Activated CD4-positive, alpha-beta T cell treated with anti-CD3 and anti-CD28 coated beads, Interleukin-10, Interleukin-2, amounts not matched to agents 100 ng/mL and 50 ng/mL, durations not matched to agents 16 hours and 8 hours (primary cell): ENCODE data around the gene ZNF595.
A peak's percentile ranks its signal among the peaks of the same experiment; 100 is the strongest.
"Not testable (repeated sequence)": the region's sequence is repeated elsewhere in the genome, so short reads cannot be mapped to it uniquely, and the experiment has no call there.

Source experiments
- DNase-seq: peaks from one replicate; pipeline ENCODE4 v3.0.0-alpha.2; 2020

Gene ZNF595

DNA sequence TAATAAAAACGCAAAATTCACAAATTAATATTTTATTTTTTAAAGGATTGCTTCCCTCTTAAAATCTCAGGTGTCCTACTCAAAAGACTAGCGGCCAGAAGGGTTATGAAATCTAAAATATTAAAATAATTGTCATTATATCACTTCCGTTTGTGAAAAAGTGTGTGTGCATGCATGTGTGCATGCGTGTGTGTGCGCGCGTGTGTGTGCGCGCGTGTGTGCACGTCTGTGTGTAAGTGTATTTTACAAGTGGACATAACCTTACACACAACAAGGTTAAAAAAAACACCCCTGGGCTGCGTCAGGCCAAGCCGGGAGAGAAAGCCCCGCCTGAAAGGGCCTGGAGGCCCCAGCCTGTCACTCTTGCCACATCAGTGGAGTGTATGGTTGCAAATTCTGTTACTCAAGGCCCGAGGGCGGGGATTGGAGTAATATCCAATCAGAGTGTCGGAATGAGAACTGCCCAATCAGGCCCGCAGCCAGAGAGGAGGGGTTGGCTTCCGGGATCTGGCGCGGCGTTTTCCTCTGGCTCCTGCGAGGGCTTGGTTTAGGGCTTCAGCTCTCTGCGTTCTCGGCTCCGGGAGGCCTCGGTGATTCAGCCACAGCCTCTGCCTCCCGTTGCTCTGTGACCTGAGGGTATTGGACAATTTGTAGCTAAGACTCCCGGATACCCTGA lies at the start of gene ZNF595:
Gene ZNF595 (plus strand): TSS at position 518 of the 676 bp plus-strand sequence. CDS start 168 bp downstream, outside the sequence.
- DNase-seq, result not testable (repeated sequence)

DNA sequence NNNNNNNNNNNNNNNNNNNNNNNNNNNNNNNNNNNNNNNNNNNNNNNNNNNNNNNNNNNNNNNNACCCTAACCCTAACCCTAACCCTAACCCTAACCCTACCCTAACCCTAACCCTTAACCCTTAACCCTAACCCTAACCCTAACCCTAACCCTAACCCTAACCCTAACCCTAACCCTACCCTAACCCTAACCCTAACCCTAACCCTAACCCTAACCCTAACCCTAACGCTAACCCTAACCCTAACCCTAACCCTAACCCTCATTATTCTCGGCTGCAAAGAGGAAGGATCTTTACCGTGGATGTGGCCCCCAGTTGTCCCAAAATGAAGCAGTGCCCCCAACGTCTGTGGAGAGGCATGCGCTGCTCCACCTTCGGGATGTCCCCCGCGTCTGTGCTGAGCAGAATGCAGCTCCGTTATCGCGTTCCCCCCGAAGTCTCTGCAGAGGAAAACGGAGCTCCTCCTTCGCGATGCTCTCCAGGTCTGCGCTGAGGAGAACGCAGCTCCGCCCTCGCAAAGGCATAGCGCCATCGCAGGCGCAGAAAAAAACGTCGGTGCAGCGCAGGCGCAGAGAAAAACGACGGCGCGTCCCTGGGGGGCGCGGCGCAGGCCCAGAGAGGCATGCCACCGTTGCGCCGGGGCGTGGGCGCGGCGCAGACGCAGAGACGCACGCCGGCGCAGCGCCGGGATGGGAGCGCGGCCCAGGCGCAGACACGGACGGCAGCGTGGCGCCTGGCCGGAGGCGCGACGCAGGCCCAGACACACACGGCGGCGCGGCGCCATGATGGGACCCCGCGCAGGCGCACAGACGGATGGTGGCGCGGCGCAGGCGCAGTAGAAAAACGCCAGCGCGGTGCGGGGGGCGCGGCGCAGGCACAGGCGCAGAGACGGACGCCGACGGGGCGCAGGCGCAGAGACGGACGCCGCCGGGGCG lies 42.9 kb upstream of the ZNF595 start:
- not testable (repeated sequence) for DNase-seq

DNA sequence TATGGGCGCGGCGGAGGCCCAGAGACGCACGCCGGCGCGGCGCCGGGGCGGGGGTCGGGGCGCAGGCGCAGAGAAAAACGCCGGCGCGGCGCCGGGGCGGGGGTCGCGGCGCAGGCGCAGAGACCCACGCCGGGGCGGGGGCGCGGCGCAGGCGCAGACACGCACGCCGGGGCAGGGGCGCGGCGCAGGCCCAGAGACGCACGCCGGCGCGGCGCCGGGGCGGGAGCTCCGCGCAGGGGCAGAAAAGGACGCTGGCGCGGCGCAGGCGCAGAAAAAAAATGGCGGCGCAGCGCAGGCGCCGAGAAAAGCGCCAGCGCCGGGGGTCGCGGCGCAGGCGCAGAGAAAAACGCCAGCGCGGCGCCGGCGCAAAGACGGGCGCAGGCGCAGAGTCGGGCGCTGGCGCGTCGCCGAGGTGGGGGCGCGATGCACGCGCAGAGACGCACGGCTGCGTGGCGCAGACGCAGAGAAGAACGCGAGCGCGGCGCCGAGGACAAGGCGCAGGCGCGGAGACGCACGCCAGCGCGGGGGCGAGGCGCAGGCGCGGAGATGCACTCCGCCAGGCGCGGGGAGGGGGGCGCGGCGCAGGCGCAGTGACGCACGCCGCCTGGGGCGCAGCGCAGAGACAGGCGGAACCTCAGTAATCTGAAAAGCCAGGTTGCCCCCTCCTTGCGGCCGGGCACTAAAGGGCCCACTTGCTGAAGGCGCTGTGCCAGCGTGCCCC lies 41.9 kb upstream of the ZNF595 start:
- DNase-seq, result not testable (repeated sequence)

DNA sequence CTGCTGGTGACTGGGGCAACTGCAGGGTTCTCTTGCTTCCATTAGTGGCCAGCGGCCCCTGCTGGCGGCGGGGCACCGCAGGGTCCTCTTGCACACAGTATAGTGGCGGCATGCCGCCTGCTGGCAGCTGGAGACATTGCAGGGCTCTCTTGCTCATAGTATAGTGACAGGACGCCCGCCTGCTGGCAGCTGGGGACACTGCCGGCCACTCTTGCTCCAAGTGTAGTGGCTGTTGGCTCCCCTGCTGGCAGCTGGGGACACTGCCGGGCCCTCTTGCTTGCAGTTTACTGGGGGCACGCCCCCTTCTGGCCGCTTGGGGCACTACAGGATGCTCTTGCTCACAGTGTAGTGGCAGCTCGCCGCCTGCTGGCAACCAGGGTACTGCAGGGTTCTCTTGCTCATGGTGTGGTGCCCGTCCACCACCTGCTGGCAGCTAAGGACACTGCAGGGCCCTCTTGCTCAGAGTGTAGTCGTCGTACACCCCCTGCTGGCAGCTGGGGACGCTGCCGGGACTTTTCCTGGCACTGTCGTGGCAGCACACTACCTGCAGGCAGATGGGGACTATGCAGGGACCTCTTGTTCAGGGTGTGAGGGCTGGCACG lies 41.2 kb upstream of the ZNF595 start:
- DNase-seq, result peak; percentile 37

DNA sequence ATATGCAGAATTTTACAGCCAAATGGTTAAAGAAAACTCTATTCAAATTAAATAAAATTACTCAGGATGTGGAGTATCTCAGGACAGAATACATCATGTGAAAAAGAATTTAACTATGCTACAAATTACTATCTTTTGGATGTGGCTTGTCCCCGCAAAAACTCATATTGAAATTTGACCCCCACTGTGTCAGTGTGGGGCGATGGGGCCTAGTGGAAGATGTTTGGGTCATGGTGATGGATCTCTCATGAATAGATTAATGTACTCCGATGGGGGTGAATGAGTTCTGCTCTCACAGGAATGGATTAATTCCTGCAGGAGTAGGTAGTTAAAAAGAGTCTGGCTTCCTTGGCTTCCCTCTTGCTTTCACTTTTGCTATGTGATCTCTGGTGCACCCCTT lies 35.0 kb upstream of the ZNF595 start:
- not testable (repeated sequence) for DNase-seq

DNA sequence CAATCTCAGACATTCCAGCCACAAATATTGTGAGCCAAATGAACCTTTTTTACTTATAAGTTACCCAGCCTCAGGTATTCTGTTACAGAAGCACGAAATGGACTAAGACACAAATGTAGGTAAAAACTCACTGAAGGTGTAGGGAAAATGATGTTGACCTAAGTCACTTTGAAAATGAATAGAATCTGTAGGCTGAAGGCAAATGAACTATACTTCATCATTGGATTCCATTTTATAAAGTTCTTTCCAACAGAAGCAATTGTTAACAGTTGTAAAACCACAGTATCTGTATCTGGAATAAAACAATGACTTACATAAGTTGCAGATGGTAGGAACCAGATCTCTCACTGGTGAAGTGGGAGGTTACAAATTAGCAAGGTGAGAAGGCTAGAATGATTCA lies 34.5 kb upstream of the ZNF595 start:
- DNase-seq, result not testable (repeated sequence)

DNA sequence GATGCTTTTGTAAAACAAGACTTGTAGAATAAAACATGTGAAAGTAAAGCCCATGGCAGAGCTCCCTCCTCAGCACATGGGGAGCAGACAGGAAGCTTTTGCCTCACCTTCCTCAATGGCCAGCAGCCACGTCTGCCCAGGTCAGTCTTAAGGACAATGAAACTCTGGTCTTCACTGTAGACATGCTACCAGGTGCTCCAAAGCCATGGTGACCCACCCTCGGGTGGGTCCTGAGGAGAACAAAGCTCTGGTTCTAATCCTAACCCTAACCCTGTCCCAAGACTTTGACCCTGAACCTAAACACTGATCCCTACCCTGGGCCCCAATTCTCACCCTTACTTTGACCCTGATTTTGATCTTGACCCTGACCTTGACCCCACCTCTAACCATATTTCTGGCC lies 30.2 kb upstream of the ZNF595 start:
- not testable (repeated sequence) for DNase-seq

DNA sequence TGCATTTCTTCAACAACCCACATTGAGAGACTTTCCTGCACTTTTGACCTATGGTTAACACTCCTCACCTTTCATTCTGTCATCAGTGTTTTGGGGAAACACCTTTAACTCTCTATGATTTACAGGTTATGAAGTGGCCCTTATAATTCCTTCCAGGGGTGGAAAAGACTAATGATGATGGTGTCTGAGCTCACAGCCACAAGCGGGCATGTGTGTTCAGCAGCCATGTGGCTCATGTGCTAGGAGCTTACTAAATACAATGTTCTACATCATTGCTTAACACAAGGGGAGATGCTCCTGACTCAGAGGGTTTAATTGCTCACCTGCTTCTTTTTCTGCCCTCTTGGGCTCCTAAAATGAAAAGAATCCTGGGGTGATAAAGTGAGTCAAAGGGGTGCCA lies 28.8 kb upstream of the ZNF595 start:
- not testable (repeated sequence) for DNase-seq

DNA sequence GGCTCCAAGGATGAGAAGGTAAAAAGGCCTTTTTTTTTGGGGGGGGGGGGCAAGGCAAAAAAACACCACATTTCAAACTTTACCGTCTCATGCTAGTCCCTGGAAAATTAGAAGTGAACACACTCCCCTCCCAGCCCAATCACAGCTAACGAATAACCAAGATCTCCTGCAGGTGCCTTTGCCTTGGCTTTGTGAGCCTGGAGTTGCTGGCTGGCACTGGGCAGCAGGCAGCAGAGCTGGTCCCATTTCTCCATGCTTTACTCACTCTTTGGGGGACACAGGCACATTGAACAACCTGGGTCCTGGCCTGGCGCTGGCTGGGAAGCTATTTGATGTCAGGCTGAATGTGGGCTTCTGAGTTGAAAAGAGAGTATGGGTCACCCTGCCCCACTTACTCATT lies 25.6 kb upstream of the ZNF595 start:
- DNase-seq, result not testable (repeated sequence)

DNA sequence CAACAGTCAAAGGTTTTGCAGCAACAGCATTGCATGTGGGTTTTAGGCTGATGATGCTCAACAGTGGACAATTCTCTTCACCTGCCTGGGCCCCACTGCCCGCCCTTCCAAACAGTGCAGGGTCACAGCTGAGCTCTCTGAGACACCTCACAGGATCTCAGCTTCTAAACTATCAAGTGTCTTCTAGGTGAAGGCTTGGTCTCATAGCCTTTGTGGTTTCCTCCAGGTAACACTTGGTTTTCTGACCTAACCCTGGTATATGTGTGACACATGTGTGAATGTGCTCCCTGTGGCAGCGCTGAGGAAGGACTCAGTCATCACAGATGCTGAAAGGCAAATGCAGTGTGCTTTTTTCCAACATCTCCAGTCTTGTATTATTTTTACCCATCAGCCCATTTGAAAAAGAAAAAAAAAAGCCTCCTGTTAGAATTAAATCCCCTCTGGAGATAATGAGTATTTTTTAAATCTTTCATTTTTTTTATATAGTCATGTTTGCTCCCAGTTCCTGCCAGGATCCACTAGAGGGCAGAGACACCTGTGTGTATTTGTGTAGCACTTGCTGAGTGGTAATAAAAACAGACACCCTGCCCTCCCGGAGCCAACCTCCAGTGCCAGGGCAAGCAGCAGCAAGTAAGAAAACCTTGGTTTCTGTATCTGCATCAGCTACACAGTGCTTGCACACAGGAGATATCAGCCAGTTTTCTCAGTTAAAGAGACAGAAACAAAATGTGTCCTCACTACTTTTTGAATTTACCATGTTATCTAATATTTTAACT lies 24.2 kb upstream of the ZNF595 start:
- not testable (repeated sequence) for DNase-seq

DNA sequence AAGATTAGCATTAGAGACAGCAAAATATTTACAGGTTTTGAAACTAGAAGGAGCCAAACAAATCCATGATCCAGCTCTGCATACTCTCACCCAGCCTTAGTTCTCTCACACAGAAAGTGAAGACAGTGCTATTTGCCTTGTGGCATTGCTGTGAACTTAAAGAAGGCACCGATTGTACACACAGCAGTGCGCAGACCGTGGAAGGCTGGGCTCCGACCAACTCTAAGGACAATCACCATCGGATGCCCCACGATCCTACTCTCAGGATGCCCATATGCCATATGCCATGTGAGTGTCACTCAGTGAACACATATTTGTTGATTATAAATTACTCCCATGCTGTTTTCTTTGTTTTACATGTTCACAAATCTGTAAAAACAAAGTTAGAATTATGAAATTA lies 19.8 kb upstream of the ZNF595 start:
- DNase-seq, result not testable (repeated sequence)

DNA sequence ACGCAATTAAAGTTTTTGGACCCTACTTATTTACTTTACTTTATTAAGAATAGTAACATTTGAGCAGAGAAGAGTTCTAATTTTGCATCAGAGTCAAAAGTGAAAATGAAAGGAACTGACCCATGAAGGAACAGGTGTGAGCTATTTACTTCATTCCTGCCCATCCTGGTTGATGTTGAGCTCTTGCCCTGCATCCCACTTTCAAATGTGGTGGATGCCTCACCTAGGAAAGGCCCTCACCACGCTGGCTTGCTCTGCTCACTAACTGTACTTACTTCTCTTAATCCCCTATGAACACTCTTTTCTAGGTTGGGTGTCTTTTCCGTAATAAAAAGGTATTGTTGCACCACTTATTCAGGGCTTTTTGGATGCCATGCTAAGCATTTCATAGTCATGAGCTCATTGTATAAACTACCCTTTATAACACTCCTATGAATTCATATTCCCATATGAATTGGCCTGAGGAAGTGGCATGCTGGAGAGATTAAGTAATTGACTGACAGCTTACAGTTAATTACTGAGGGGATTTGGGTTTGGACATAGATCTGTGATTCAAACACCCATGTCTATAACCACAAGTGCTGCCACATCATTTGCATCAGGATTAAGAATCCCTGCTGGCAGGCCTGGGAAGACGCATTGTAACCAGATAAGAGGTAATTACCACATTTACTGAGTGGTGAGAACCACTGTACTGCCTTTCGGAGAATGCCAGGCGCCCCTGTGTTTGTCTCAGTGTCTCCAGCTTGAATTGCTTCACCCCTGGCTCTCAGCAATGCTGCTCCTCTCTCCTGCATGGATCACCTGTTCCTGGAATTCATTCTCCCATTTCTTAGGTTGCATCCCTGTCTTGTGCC lies 16.3 kb upstream of the ZNF595 start:
- not testable (repeated sequence) for DNase-seq

DNA sequence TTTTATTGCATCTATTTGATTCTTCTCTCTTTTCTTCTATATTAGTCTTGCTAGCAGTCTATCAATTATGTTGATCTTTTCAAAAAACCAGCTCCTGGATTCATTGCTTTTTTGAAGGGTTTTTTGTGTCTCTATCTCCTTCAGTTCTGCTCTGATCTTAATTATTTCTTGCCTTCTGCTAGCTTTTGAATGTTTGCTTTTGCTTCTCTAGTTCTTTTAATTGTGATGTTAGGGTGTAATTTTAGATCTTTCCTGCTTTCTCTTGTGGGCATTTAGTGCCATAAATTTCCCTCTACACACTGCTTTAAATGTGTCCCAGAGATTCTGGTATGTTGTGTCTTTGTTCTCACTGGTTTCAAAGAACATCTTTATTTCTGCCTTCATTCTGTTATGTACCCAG lies 14.9 kb upstream of the ZNF595 start:
- not testable (repeated sequence) for DNase-seq

DNA sequence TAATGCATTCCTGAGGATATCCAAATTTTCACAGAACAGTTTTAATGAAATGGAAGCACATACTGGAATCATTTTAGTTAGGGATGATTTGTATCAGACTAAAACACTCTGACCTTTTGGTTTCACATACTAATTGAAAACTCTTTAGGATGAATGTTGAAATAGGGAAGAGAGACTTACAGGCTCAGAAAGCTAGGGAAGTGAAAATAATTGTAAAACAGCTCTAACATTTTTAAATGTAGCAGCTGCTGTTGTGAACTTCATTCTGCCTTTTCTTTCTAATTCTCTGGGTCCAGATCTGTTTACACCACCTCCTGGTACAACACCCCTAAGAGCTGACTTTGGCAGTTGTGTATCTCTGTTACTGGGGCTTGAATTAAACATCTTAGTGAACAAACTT lies 9.7 kb upstream of the ZNF595 start:
- not testable (repeated sequence) for DNase-seq

DNA sequence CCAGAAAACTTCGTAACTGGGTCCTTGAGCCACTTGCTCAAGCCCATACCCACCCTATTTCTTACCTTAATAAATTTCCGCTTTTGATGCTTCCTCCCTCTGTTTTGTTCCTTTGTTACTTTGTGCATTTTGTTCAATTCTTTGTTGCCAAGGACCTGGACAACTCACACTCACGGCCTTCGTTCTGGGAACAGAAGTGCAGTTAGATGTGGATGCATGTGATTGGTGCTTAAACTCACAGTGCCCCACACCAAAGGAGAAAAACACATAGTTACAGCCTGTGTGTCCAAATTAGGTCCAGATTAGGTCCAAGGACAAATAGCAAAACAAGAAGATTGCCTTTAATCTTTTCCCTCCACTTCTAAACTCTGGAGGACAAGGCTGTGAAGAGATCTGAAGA lies 1.9 kb upstream of the ZNF595 start:
- not testable (repeated sequence) for DNase-seq

DNA sequence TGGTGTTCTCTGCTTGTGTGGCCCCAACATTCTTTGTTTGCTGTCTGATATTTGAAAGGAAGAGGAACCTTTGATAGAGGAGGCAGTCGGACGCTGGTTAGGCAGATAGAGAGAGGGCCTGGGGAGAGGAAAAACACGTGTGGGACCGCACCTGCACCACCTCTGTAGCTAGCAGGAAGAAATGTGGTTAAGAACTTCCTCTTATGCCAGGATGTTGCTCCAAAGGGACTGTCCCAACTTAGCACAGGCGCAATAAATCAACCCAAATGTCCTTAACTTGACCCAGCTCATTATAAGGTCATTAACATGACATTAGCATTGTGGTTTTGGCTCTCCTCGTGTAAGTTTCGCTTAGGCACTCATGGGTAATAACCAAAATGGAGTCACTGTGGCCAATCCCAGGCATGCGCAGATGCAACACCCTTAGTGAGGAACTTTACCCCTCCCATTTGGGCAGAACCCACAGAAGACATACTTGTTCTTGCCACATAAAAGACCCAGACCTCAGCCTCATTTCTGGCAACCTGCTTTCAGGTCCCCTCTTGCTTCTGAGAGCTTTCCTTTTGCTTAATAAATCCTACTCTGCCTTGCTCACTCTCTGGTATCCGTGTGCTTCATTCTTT lies 1.4 kb upstream of the ZNF595 start:
- DNase-seq, result peak; percentile 31

DNA sequence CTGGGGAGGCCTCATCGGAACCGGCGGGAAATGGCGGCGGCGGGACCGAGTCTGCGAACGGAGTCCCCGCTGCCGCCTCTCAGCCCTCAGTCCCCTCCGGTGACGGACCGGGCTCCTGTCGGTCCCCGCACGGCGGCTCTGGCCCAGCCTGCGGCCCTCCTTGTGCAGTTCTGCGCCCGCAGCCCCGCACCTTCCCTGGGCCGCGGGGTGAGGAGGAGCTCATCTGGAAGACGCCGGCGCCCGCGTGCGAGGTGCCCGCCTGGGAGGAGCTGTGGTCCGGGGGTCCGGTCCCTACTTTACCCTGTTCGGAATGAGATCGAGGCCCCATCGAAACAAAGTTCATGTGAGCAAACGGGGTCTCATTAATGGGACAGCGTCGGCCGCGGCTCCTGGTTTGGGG lies 400 bp downstream of the ZNF595 start:
- not testable (repeated sequence) for DNase-seq

DNA sequence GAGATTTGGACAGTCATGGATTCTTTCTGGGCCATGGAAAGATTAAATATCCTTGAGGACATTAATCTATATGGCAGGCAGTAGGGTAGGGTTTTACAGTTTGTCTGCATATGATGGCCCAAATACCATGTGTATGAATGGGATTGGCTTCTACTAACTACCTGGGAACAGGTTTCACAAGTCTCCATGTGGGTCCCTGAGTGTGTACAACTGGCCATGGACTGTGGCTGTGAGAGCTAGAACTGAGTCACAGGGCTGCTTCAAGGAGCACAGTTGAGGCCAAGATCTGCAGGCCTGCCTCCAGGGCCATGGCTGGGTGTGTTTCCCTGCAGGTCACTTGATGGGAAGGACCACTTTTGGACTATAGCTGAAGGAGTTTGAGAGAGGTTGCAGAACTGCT lies 11.6 kb downstream of the ZNF595 start:
- DNase-seq, result not testable (repeated sequence)

DNA sequence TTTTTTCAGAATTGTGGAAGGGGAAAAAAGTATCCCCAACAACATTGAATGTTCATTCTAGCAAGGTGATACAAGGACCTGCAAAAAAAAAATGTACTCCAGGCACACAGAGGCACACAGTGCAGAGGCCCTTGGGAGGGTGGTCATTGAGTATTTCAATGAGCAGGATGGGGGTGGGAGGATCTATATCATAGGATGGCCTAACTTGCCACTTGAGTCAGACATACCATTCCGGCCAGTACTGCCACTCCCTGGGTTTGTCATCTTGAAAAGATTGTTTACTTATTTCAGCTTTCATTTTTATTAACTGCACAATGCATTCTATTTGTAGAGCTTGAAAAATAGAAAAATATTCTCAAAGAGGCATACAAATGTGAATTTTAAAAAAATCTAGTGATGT lies 18.7 kb downstream of the ZNF595 start:
- no peak for DNase-seq

DNA sequence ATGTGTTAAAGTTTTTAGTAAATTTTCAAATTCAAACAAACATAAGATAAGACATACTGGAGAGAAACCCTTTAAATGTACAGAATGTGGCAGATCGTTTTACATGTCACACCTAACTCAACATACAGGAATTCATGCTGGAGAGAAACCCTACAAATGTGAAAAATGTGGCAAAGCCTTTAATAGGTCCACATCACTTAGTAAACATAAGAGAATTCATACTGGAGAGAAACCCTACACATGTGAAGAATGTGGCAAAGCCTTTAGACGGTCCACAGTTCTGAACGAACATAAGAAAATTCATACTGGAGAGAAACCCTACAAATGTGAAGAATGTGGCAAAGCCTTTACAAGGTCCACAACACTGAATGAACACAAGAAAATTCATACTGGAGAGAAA lies 32.8 kb downstream of the ZNF595 start:
- DNase-seq, result no peak
